ENCODE measurements around the gene RNF19B.

- TF ChIP-seq, protein P1, sequence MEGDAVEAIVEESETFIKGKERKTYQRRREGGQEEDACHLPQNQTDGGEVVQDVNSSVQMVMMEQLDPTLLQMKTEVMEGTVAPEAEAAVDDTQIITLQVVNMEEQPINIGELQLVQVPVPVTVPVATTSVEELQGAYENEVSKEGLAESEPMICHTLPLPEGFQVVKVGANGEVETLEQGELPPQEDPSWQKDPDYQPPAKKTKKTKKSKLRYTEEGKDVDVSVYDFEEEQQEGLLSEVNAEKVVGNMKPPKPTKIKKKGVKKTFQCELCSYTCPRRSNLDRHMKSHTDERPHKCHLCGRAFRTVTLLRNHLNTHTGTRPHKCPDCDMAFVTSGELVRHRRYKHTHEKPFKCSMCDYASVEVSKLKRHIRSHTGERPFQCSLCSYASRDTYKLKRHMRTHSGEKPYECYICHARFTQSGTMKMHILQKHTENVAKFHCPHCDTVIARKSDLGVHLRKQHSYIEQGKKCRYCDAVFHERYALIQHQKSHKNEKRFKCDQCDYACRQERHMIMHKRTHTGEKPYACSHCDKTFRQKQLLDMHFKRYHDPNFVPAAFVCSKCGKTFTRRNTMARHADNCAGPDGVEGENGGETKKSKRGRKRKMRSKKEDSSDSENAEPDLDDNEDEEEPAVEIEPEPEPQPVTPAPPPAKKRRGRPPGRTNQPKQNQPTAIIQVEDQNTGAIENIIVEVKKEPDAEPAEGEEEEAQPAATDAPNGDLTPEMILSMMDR (conservative IDR thresholded peaks at IDR 0.05): no peak
- TF ChIP-seq ZFX (IDR thresholded peaks at IDR 0.05): no peak
These were observed 57.2 kb downstream of the RNF19B start for GRCh38 chr1:32907435-32907834.

Data from C4-2B (cell line).